Activated CD4-positive, alpha-beta T cell treated with anti-CD3 and anti-CD28 coated beads, Interleukin-2, Interleukin-4, amounts not matched to agents 100 ng/mL and 50 ng/mL, durations not matched to agents 16 hours and 8 hours (primary cell): Measurements from ENCODE around the gene PTPRU.
"Not testable (repeated sequence)": the region's sequence is repeated elsewhere in the genome, so short reads cannot be mapped to it uniquely, and the experiment has no call there.

Experiments
- DNase-seq: peaks from one replicate; pipeline ENCODE4 v3.0.0-alpha.2; 2020; ENCODE audit warnings: low spot score

The PTPRU gene

DNA sequence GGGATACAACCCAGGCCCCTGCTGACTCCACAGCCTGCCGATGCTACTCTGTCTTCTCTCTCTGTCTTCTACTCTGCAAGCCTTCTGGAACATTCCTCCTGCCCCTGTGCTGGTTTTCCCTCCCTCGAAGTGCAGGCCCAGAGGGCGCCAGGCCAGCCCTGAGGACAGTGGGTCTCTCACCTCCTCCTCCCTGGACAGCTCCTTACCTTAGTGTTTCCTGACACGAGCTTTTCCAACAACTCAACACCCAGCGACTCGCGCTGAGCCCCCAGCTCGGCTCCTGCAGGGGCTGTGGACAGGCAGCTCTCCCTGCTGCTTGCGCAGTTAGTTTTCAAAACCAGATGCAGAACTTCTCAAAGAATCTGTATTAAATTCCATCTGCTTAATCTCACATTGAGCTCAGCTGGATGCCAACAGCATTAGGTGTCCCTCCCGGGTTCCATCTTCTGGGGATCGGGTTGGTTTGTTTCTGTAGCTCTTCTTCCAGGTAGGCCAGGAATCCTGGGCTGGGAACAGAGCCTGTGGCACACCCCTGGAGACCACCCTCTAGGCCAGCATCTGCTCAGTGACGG, 54.2 kb downstream of the PTPRU start:
- no peak for DNase-seq

DNA sequence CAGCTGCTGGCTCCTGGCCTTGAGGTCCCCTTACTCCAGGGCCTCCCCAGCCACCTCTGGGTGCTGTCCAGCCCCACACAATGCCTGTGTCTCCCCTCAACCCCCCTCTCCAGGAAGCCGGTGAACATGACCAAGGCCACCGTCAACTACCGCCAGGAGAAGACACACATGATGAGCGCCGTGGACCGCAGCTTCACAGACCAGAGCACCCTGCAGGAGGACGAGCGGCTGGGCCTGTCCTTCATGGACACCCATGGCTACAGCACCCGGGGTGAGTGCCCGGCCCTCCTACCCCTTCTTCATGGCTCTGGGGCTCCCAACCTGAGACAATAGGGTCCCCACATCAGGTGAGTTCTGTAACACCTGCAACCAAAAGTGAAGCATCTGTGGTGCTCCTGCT, 55.4 kb downstream of the PTPRU start:
- no peak for DNase-seq

DNA sequence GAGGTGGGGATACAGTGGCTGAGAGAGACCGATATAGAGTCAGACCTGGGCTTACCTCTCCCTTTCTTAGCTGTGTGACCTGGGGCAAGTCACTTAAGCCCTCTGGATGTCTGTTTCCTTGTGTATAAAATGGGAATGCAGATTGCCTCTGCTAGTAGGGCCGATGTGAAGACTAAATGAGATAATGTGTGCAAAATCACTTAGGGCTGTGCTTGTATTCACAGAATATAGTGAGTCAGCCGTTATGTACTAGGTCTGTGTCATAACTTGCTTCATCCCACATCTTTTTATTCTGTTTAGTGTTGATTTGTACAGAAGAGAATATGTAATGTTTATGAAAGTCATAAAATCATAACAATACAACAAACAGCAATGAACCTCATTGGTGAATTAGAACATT, 56.0 kb downstream of the PTPRU start:
- no peak for DNase-seq

DNA sequence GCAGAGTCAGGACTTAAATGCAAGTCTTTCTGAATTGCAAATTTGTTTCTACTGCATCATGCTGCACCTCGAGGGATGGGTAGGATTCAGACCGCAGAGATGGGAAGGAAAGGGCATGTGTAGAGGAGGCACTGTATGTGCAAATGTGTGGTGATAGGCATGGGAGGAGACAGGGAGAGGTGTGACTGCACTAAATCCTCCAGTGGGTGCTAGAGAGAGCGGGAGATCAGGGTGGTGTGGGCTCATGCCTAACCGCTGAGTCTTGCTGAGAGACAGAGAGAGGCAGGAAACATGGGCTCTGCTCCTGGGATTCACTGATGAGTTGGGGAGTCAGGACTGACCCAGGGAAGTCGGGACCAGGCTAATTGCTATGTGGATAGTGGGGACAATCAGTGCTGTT, 61.1 kb downstream of the PTPRU start:
- no peak for DNase-seq

DNA sequence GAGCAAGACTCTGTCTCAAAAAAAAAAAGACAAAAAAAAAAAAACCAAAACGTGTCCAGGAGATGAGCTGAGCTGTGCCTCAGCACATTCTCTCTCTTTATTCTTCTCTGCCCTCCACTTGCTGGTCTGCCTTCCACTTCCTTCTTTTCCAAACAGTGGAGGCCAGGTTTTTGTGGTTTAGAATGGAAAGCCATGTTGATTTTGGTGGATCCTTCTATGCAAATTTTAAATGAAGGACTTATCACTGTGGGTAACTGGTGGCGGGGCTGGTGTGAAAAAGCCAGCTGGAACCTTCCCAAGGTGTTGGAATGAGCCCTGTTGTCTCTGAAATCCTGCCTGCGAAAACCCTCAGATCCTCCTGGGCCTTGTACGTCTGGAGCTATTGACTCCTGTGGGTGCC, 61.9 kb downstream of the PTPRU start:
- no peak for DNase-seq

DNA sequence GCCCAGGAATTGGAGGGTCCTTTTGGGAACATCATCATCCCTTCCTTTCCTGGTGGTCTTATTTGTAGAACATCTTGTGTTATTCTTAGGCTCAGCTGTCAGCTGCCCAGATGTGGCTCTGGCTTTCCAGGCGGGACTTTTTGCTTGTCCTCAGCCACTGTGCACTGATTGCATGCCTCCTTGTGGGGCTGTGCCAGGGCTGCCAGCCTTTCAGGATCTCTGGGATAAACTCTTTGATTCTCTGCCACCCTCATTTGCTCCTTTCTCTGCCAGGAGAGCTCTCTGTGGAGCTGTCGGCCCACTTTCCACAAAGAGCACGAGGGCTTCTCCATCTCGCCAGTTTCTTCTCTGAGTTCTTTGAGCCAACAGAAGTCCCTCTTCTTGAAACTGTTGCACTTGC, 63.1 kb downstream of the PTPRU start:
- DNase-seq: no peak

DNA sequence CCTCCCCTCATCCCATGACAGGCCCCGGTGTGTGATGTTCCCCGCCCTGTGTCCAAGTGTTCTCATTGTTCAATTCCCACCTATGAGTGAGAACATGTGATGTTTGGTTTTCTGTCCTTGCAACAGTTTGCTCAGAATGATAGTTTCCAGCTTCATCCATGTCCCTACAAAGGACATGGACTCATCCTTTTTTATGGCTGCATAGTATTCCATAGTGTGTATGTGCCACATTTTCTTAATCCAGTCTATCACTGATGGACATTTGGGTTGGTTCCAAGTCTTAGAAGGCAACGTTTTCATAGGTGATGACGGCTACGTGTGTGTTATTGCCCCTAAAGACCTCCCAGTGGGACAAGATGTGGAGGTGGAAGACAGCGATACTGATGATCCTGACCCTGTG, 65.4 kb downstream of the PTPRU start:
- DNase-seq: not testable (repeated sequence)

DNA sequence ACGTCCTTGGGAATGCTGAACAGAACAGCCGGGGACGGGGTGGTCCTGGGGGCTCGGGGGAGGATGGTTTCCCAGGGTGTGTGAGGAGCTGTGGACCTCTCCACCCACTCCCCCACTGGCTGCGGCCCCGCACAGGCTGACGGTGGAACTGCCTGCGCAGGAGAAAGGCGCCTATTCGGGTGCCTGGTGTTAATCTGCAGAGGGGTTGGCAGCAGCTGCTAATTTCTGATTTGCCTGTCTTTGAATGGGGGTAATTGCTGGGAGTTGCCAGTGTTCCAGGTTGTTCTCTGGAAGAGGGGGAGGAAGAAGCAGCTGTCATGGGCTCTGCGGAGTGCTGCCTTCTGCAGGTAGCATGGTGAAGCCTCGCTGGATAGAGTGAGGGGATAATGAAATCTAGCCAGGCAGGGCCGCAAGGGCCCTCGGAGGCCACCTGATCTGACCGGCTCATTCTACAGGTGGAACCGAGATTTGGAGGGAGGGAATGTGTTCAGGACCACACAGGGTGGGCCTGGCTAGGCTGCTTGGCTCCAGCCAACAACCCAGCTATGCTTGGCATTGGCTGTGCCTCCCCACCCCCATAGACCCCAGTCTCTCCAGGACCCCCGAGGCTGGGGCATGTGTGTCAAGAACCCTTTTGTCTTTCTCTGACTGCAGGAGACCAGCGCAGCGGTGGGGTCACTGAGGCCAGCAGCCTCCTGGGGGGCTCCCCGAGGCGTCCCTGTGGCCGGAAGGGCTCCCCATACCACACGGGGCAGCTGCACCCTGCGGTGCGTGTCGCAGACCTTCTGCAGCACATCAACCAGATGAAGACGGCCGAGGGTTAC, 67.1 kb downstream of the PTPRU start:
- DNase-seq: no peak

DNA sequence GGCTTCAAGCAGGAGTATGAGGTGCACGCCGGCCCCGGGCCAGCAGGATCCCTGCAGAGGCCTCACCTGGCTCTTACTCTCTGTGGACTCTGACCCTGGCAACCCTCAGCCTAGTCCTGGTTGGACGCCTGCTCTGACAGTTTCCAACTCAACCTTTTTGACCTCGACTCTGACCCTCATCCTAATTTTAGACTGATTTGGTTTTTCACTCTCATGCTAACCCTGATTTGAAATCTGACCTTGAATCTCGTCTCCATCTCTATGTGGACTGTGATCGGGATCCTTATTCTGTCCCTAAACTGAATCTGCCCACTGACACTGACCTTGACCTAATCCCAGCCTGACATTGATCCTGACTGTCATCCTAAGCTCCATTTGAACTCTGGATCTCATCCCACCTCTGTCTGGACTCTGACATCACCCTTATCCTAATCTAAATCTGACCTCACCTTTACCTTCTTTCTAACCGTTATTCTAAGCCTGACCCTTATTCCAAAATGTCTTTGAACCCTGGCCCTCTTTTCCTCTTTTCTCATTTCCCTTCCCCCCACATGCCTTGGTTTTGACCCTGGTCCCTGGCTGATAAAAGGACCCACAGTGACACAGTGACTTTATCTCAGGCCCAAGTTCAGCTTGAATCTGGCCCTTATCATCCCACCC, 67.8 kb downstream of the PTPRU start:
- DNase-seq: no peak

DNA sequence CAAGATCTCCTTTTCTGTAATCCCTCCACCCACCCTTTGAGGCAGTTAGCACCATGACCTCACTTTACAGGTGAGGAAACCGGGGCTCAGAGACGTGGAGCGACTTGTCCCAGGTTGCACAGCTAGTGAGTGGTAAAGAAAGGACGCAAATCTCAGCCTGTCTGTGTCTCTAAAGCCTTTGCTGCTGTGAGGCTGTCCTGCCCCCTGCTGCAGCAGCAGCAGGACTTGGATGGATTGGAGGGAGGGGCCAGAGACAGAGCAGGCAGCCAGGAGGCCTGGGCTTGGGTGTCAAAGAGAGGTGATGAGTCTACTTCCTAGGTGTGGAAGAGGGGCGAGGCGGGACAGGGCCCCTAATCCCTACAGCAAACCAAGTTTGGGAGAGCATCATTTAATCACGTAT, 69.6 kb downstream of the PTPRU start:
- no peak for DNase-seq

DNA sequence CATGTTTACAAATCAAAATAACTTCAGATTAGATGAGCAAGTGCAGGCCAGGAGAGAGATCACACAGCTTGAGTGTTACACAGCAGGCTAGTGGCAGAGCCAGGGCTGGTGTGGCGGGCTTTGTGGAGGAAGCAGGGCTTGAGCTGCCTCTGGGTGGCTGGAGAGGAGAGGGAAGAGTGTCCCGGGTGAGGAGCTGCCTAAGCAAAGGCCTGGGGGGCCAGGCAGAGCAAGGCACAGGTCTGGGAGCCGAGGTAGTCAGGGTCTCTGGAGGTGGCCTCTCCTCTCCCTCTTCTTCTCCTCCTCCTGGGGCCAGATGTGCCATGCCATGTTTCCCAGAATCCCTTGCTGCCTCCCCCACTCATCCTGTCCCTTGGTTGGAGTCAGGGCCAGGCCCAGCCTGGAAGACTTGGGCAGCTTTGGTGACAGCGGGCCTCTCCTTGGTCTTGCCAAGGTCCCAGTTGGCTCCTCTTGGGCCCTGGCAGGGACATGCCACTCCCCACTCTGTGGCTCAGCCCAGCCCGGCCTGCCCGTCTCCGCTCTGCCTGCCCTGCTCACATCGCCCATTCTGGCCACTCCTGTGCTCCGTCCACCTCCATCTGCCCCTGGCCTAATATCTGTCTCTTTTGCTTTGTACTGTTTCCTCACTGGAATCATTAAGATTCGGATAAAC, 70.3 kb downstream of the PTPRU start:
- no peak for DNase-seq

DNA sequence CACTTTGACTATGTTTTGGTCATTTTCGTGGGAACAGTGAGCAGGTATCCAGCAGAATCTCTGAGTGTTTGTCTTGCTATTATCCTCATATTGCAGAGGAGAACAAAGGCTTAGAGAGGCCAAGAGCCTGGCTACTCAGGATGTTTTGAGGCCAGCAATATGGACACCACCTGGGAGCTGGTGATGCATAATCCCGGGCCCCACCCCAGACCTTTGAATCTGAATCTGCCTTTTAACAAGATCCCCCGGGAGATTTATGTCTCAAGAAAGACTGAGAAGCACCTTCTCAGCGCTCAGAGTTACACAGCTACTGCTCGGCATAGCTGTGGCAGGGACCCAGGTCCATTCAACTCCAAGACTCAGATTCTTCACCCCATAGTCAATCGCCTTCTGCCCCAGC, 72.8 kb downstream of the PTPRU start:
- DNase-seq: no peak

DNA sequence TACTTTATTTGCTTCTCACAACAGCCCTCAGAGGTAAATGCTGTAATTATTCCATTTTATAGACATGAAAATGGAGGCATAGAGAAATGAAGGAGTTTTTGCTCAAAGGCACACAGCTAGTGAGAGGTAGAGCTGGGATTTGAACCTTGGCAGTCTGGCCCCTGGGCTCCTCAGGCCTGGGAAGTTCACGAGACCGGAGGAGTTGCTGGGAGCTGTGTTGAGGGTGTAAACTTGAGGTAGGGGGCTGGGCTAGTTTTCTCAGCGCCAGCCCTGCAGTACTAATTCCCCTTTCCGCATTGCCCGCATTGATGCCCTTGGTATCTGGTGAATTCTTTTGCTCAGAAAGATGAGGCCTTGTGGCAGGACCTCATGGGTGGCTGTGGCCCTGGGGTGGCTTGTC, 73.3 kb downstream of the PTPRU start:
- no peak for DNase-seq

DNA sequence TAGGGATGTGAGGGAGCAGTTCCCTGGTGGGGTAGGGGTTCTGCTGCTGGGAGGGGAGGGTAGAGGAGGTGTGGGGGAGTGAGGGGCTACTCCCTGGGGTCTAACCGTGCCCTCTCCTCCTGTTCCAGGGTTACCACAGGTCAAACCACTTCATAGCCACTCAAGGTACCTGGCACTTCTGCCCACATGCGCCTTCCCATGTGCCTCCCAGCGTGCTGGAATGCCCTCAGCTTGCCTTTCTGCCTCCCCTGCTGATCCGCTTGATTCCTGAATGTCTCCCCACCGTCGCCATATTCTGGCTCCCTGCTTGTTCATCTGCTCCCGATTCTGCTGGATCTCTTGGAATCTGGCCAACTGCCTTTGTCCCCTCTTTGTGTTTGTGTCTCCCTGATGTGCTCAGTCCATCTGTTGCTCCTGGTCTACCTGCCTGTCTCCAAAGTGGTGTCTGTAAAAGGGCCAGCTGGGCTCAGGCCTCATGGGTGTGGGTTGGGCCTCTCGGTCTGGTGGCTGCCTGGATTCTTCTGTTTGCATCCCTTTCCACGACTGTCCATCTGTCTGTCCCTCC, 74.4 kb downstream of the PTPRU start:
- DNase-seq: no peak

DNA sequence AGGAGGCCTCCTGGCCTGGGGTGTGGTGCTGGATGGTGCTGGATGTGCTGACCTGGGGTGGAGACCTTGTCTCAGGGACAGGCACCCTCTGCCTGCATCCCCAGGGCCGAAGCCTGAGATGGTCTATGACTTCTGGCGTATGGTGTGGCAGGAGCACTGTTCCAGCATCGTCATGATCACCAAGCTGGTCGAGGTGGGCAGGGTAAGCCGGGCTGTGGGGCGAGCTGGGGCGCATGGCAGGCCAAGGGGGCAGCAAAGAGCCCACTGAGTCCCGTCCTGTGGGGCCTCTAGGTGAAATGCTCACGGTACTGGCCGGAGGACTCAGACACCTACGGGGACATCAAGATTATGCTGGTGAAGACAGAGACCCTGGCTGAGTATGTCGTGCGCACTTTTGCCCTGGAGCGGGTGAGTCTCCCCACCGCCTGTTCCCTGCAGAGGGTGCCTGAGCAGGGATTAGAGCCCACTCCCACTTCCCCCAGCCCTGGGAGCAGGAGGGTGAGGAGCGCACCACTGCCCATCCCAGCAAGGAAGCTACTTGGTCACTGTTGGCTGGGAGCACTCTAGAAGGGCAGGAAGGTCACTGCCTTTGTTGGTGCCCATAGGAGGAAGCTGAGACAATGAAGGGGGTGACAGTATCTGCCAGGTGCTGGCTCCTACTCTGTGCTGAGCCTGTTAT, 75.2 kb downstream of the PTPRU start:
- DNase-seq: no peak

DNA sequence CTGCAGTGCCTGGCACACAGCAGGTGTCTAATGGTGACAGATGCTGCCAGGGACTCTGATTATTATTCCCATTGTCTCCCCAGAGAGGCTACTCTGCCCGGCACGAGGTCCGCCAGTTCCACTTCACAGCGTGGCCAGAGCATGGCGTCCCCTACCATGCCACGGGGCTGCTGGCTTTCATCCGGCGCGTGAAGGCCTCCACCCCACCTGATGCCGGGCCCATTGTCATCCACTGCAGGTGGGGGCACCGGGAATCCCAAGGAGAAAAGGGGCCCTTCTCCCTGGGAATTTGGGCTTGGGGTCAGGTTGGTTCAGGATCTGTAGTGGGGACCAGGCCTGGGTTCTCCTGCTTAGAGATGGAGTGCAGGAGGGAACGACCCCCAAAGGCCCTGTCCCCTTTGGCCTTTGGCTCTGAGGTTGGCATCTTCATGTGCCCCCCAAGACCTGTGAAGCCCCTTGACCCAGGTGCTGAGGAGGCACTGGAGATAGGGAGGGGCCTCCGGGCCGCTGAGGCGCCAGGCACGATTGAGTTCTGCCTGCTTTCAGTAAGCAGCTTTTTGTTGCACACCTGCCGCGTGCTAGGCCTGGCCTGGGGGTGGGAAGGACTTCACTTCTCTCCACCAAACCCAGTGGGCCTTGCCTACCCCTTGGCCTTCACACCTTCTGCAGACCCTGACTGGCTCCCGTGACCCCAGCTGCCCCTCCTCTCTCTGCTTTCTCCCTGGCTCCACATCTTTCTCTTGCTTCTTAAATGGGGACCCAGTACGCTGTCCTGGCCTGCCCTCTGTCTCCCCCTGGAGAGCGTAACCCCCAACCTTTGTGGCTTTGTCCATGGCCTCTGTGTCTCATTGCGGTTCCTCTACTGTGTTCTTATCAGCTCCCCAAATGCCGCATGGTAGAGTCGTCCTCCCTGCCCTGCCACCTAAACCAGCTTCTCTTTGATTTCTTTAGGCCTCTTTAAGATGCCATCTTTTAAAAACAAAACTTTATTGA, 76.4 kb downstream of the PTPRU start:
- DNase-seq: no peak

DNA sequence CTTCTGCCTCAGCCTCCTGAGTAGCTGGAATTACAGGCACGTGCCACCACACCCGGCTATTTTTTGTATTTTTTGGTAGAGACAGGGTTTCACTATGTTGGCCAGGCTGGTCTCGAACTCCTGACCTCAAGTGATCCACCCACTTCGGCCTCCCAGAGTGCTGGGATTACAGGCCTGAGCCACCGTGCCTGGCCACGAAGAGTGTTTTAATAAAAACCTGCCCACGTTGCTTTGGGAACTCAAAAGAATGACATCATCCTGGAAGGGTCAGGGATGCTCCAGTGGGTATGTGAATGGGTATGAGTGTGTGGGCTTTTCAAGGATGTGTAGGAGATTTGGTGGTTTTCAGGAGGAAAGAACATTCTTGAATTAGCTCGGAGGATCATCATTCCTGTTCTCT, 78.4 kb downstream of the PTPRU start:
- DNase-seq: not testable (repeated sequence)

DNA sequence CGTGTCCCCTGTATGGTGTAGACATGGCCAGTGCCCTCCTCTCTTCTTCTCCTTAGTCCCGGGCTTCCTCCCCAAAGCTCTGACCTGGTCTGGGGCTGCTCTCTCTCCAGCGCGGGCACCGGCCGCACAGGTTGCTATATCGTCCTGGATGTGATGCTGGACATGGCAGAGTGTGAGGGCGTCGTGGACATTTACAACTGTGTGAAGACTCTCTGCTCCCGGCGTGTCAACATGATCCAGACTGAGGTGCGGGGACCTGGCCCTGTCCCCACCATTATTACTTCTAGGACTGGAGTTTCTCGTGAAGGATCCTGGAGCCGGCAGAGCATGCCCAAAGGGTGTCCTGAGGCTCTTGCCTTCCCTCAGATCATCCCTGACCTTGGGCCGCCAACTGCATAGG, 78.9 kb downstream of the PTPRU start:
- no peak for DNase-seq

DNA sequence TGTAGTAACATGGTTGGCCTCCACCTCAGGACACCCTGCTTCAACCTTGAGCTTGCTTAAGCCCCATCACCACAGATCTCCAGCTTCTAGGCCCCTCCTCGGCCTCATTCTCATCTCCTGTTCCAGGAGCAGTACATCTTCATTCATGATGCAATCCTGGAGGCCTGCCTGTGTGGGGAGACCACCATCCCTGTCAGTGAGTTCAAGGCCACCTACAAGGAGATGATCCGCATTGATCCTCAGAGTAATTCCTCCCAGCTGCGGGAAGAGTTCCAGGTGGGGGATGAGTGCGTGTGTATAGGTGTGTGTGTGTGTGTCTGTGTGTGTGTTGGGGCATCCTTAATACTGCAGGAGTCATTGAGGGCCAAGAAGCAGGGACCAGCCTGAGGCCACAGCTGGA, 79.6 kb downstream of the PTPRU start:
- DNase-seq: no peak

DNA sequence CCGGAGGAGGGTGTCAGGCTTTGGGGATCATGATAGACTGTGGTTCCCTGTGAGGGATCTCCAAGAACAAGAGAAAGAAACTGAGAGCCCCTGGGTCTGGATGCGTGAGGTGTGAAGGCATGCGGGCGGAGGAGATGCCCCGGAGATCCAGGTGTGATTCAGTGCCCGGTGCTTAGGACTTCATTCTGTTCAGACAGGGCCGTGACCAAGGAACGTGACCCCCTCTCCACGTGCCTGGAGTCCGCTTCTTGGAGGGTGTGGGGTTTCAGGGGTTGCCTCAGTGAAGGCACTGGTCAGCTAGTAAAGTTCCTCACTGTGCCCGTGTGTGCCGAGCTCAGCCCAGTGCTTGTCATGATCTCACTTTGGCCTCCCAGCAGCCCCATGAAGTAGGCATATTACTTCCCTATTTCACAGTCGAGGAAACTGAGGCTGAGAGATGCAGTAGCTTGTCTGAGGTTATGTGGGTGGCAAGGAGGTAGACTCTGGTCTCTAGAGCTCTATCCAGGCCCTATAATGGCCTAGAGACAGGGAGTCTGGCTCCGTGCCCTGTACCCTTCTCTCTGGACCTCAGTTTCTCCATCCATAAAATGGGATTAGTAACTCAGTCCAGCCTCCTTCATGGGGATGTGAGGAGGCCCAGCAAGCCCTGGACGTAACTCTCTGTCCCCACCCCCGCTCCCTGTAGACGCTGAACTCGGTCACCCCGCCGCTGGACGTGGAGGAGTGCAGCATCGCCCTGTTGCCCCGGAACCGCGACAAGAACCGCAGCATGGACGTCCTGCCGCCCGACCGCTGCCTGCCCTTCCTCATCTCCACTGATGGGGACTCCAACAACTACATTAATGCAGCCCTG, 81.0 kb downstream of the PTPRU start:
- DNase-seq: no peak
